ENCODE results near the gene GJA9.

- TF ChIP-seq YY1 (IDR thresholded peaks at IDR 0.05; ENCODE audit: insufficient read depth, insufficient read length) (no peak), SUZ12 (IDR thresholded peaks at IDR 0.05; ENCODE audit: extremely low read depth, insufficient read depth, insufficient read length) (no peak), ZNF274 (IDR thresholded peaks at IDR 0.05; ENCODE audit: low read depth, low read length) (no peak)
These were observed 55.1 kb downstream of the GJA9 start for GRCh38 chr1:38826262-38826661.

Data from NT2/D1 (cell line).